HEK293 (cell line): Measurements from ENCODE around the gene ZNF780B.

Experiments used
- EGR2 ChIP-seq: fragments of 450-650 bp; formaldehyde crosslinking; IDR thresholded peaks from 2 replicates; pipeline ENCODE4 v1.5.1; 2016; ENCODE audit warnings: low read depth, missing biosample characterization, missing genetic modification characterization
- FEZF1 ChIP-seq: fragments of 450-650 bp; formaldehyde crosslinking; IDR thresholded peaks from 2 replicates; pipeline ENCODE4 v1.5.1; 2016; ENCODE audit warnings: missing biosample characterization, missing genetic modification characterization
- KLF1 ChIP-seq: fragments of 450-650 bp; formaldehyde crosslinking; IDR thresholded peaks from 2 replicates; pipeline ENCODE4 v1.5.1; 2016; ENCODE audit warnings: missing biosample characterization, missing genetic modification characterization
- KLF9 ChIP-seq: fragments of 450-650 bp; formaldehyde crosslinking; IDR thresholded peaks from 2 replicates; pipeline ENCODE4 v1.5.1; 2016; ENCODE audit warnings: missing biosample characterization, missing genetic modification characterization, low read depth
- MEIS1 ChIP-seq: sonication (generic); formaldehyde crosslinking; IDR thresholded peaks from 2 replicates; pipeline ENCODE4 v1.8.1; 2022; ENCODE audit warnings: missing genetic modification reagents, mild to moderate bottlenecking, borderline replicate concordance
- SCRT2 ChIP-seq: fragments of 450-650 bp; formaldehyde crosslinking; IDR thresholded peaks from 2 replicates; pipeline ENCODE4 v1.5.1; 2016; ENCODE audit warnings: missing biosample characterization, missing genetic modification characterization
- SP2 ChIP-seq: fragments of 450-650 bp; formaldehyde crosslinking; IDR thresholded peaks from 2 replicates; pipeline ENCODE4 v1.5.1; 2016; ENCODE audit warnings: missing biosample characterization, missing genetic modification characterization
- TRIM28 ChIP-seq: IDR thresholded peaks from 2 replicates; pipeline ENCODE4 v1.6.1; 2011; ENCODE audit warnings: low read length, control low read depth, borderline replicate concordance
- WT1 ChIP-seq: fragments of 450-650 bp; formaldehyde crosslinking; IDR thresholded peaks from 2 replicates; pipeline ENCODE4 v1.5.1; 2016; ENCODE audit warnings: missing biosample characterization, missing genetic modification characterization
- ZBTB7A ChIP-seq: fragments of 450-650 bp; formaldehyde crosslinking; IDR thresholded peaks from 2 replicates; pipeline ENCODE4 v1.5.1; 2016; ENCODE audit warnings: low read depth, missing biosample characterization, missing genetic modification characterization
- ZFP69B ChIP-seq: fragments of 450-650 bp; formaldehyde crosslinking; IDR thresholded peaks from 2 replicates; pipeline ENCODE4 v1.5.1; 2016; ENCODE audit warnings: missing biosample characterization, missing genetic modification characterization
- ZNF175 ChIP-seq: fragments of 450-650 bp; formaldehyde crosslinking; IDR thresholded peaks from 2 replicates; pipeline ENCODE4 v1.5.1; 2016; ENCODE audit warnings: missing biosample characterization, missing genetic modification characterization
- ZNF2 ChIP-seq: fragments of 450-650 bp; formaldehyde crosslinking; IDR thresholded peaks from 2 replicates; pipeline ENCODE4 v1.5.1; 2016; ENCODE audit warnings: missing biosample characterization, missing genetic modification characterization
- ZNF221 ChIP-seq: fragments of 450-650 bp; formaldehyde crosslinking; IDR thresholded peaks from 2 replicates; pipeline ENCODE4 v1.5.1; 2017; ENCODE audit warnings: missing biosample characterization, missing genetic modification characterization, borderline replicate concordance
- ZNF223 ChIP-seq: fragments of 450-650 bp; formaldehyde crosslinking; IDR thresholded peaks from 2 replicates; pipeline ENCODE4 v1.5.1; 2016; ENCODE audit warnings: missing biosample characterization, missing genetic modification characterization
- ZNF239 ChIP-seq: fragments of 450-650 bp; formaldehyde crosslinking; IDR thresholded peaks from 2 replicates; pipeline ENCODE4 v1.5.1; 2016; ENCODE audit warnings: missing biosample characterization, missing genetic modification characterization
- ZNF398 ChIP-seq: fragments of 450-650 bp; formaldehyde crosslinking; IDR thresholded peaks from 2 replicates; pipeline ENCODE4 v1.5.1; 2017; ENCODE audit warnings: missing biosample characterization, missing genetic modification characterization
- ZNF514 ChIP-seq: fragments of 450-650 bp; formaldehyde crosslinking; IDR thresholded peaks from 2 replicates; pipeline ENCODE4 v1.5.1; 2016; ENCODE audit warnings: missing biosample characterization, missing genetic modification characterization
- ZNF521 ChIP-seq: fragments of 450-650 bp; formaldehyde crosslinking; IDR thresholded peaks from 2 replicates; pipeline ENCODE4 v1.5.1; 2017; ENCODE audit warnings: missing biosample characterization, mild to moderate bottlenecking, missing genetic modification characterization
- ZNF561 ChIP-seq: fragments of 450-650 bp; IDR thresholded peaks from 2 replicates; pipeline ENCODE4 v1.5.1; 2018; ENCODE audit warnings: missing biosample characterization, missing genetic modification characterization, borderline replicate concordance
- ZNF623 ChIP-seq: fragments of 450-650 bp; formaldehyde crosslinking; IDR thresholded peaks from 2 replicates; pipeline ENCODE4 v1.5.1; 2016; ENCODE audit warnings: missing biosample characterization, missing genetic modification characterization
- ZSCAN16 ChIP-seq: fragments of 450-650 bp; formaldehyde crosslinking; IDR thresholded peaks from 2 replicates; pipeline ENCODE4 v1.5.1; 2016; ENCODE audit warnings: missing biosample characterization, missing genetic modification characterization
- ZSCAN30 ChIP-seq: fragments of 450-650 bp; IDR thresholded peaks from 2 replicates; pipeline ENCODE4 v1.5.1; 2018; ENCODE audit warnings: missing biosample characterization, mild to moderate bottlenecking, missing genetic modification characterization, moderate library complexity
- TF ChIP-seq, protein P1 (sequence below): fragments of 450-650 bp; formaldehyde crosslinking; IDR thresholded peaks from 2 replicates; pipeline ENCODE4 v1.5.1; 2017; ENCODE audit warnings: missing biosample characterization, mild to moderate bottlenecking, missing genetic modification characterization, moderate library complexity
- TF ChIP-seq, protein P2 (sequence below): fragments of 450-650 bp; formaldehyde crosslinking; IDR thresholded peaks from 2 replicates; pipeline ENCODE4 v1.5.1; 2016; ENCODE audit warnings: missing biosample characterization, missing genetic modification characterization
- TF ChIP-seq, protein P3 (sequence below): fragments of 450-650 bp; formaldehyde crosslinking; IDR thresholded peaks from 2 replicates; pipeline ENCODE4 v1.5.1; 2016; ENCODE audit warnings: missing biosample characterization, missing genetic modification characterization
- TF ChIP-seq, protein P4 (sequence below): fragments of 450-650 bp; formaldehyde crosslinking; IDR thresholded peaks from 2 replicates; pipeline ENCODE4 v1.5.1; 2017; ENCODE audit warnings: missing biosample characterization, missing genetic modification characterization
- TF ChIP-seq, protein P5 (sequence below): fragments of 450-650 bp; IDR thresholded peaks from 2 replicates; pipeline ENCODE4 v1.5.1; 2018; ENCODE audit warnings: missing biosample characterization, mild to moderate bottlenecking, missing genetic modification characterization

Gene ZNF780B

GRCh38 chr19:39996811-39997637 lies 59.0 kb downstream of the ZNF780B start, which contains the start of gene ZNF546 (continued):
- no peak for TF ChIP-seq ZNF521 (tag by site-specific recombination)
- TF ChIP-seq KLF9 (tag by site-specific recombination): peak; percentile 5; the same call in 1 of the 2 replicates
- TF ChIP-seq SCRT2 (tag by site-specific recombination): peak; percentile 65
- TF ChIP-seq ZFP69B (tag by site-specific recombination): peak; percentile 80; the same call in 1 of the 2 replicates
- TF ChIP-seq, protein P1, sequence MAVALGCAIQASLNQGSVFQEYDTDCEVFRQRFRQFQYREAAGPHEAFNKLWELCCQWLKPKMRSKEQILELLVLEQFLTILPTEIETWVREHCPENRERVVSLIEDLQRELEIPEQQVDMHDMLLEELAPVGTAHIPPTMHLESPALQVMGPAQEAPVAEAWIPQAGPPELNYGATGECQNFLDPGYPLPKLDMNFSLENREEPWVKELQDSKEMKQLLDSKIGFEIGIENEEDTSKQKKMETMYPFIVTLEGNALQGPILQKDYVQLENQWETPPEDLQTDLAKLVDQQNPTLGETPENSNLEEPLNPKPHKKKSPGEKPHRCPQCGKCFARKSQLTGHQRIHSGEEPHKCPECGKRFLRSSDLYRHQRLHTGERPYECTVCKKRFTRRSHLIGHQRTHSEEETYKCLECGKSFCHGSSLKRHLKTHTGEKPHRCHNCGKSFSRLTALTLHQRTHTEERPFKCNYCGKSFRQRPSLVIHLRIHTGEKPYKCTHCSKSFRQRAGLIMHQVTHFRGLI (tag by site-specific recombination): peak; percentile 93
- peak; percentile 62; the same call in 1 of the 2 replicates for TF ChIP-seq KLF1 (tag by site-specific recombination)
- TF ChIP-seq ZNF221 (tag by site-specific recombination): no peak
- TF ChIP-seq ZNF239 (tag by site-specific recombination): peak; percentile 63; the same call in 1 of the 2 replicates
- TF ChIP-seq, protein P2, sequence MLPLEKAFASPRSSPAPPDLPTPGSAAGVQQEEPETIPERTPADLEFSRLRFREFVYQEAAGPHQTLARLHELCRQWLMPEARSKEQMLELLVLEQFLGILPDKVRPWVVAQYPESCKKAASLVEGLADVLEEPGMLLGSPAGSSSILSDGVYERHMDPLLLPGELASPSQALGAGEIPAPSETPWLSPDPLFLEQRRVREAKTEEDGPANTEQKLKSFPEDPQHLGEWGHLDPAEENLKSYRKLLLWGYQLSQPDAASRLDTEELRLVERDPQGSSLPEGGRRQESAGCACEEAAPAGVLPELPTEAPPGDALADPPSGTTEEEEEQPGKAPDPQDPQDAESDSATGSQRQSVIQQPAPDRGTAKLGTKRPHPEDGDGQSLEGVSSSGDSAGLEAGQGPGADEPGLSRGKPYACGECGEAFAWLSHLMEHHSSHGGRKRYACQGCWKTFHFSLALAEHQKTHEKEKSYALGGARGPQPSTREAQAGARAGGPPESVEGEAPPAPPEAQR (tag by site-specific recombination): peak; percentile 23; the same call in 1 of the 2 replicates
- TF ChIP-seq ZNF514 (tag by site-specific recombination): no peak
- TF ChIP-seq TRIM28: peak; percentile 69; the same call in 1 of the 2 replicates
- peak; percentile 93 for TF ChIP-seq ZNF561 (tag by site-specific recombination)
- TF ChIP-seq EGR2: peak; percentile 94
- peak; percentile 90 for TF ChIP-seq ZBTB7A
- TF ChIP-seq MEIS1: no peak
- TF ChIP-seq, protein P3, sequence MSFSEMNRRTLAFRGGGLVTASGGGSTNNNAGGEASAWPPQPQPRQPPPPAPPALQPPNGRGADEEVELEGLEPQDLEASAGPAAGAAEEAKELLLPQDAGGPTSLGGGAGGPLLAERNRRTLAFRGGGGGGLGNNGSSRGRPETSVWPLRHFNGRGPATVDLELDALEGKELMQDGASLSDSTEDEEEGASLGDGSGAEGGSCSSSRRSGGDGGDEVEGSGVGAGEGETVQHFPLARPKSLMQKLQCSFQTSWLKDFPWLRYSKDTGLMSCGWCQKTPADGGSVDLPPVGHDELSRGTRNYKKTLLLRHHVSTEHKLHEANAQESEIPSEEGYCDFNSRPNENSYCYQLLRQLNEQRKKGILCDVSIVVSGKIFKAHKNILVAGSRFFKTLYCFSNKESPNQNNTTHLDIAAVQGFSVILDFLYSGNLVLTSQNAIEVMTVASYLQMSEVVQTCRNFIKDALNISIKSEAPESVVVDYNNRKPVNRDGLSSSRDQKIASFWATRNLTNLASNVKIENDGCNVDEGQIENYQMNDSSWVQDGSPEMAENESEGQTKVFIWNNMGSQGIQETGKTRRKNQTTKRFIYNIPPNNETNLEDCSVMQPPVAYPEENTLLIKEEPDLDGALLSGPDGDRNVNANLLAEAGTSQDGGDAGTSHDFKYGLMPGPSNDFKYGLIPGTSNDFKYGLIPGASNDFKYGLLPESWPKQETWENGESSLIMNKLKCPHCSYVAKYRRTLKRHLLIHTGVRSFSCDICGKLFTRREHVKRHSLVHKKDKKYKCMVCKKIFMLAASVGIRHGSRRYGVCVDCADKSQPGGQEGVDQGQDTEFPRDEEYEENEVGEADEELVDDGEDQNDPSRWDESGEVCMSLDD: peak; percentile 90
- TF ChIP-seq, protein P4, sequence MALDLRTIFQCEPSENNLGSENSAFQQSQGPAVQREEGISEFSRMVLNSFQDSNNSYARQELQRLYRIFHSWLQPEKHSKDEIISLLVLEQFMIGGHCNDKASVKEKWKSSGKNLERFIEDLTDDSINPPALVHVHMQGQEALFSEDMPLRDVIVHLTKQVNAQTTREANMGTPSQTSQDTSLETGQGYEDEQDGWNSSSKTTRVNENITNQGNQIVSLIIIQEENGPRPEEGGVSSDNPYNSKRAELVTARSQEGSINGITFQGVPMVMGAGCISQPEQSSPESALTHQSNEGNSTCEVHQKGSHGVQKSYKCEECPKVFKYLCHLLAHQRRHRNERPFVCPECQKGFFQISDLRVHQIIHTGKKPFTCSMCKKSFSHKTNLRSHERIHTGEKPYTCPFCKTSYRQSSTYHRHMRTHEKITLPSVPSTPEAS (tag by site-specific recombination): peak; percentile 93
- TF ChIP-seq SP2 (tag by site-specific recombination): peak; percentile 36; the same call in 1 of the 2 replicates
- TF ChIP-seq ZNF398 (tag by site-specific recombination): peak; percentile 92
- peak; percentile 59; the same call in 1 of the 2 replicates for TF ChIP-seq ZSCAN30 (tag by site-specific recombination)
- peak; percentile 86 for TF ChIP-seq ZNF2
- peak; percentile 32; the same call in 1 of the 2 replicates for TF ChIP-seq ZNF623 (tag by site-specific recombination)
- TF ChIP-seq WT1 (tag by site-specific recombination): peak; percentile 10; the same call in 1 of the 2 replicates
- TF ChIP-seq FEZF1: 0 out of 2 replicates have a peak, but pooled peaks have one; percentile 15
- 0 out of 2 replicates have a peak, but pooled peaks have one; percentile 21 for TF ChIP-seq ZSCAN16 (tag by site-specific recombination)
- TF ChIP-seq ZNF223 (tag by site-specific recombination): peak; percentile 99
- TF ChIP-seq, protein P5, sequence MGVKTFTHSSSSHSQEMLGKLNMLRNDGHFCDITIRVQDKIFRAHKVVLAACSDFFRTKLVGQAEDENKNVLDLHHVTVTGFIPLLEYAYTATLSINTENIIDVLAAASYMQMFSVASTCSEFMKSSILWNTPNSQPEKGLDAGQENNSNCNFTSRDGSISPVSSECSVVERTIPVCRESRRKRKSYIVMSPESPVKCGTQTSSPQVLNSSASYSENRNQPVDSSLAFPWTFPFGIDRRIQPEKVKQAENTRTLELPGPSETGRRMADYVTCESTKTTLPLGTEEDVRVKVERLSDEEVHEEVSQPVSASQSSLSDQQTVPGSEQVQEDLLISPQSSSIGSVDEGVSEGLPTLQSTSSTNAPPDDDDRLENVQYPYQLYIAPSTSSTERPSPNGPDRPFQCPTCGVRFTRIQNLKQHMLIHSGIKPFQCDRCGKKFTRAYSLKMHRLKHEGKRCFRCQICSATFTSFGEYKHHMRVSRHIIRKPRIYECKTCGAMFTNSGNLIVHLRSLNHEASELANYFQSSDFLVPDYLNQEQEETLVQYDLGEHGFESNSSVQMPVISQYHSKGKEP: peak; percentile 46; the same call in 1 of the 2 replicates
- no peak for TF ChIP-seq ZNF175 (tag by site-specific recombination)
